GM12891 (cell line): ENCODE results near the gene NFATC1.

ENCODE experiments used
- PAX5 ChIP-seq: IDR thresholded peaks from 2 replicates; pipeline ENCODE4 v1.6.1; 2011; ENCODE audit warnings: low read length, moderate library complexity, mild to moderate bottlenecking; ENCODE audit not compliant: insufficient read depth, severe bottlenecking
- POLR2A ChIP-seq: IDR thresholded peaks from 2 replicates; pipeline ENCODE4 v1.6.1; 2011; ENCODE audit warnings: low read depth, low read length, control low read depth
- POLR2AphosphoS5 ChIP-seq: IDR thresholded peaks from 2 replicates; pipeline ENCODE4 v1.6.1; 2011; ENCODE audit warnings: low read depth, low read length, control low read depth
- POU2F2 ChIP-seq: IDR thresholded peaks from 2 replicates; pipeline ENCODE4 v1.6.1; 2011; ENCODE audit warnings: low read depth, mild to moderate bottlenecking, control low read depth, low read length, moderate library complexity
- SPI1 ChIP-seq: IDR thresholded peaks from 2 replicates; pipeline ENCODE4 v1.6.1; 2011; ENCODE audit warnings: low read depth, low read length, control low read depth
- TAF1 ChIP-seq: IDR thresholded peaks from 2 replicates; pipeline ENCODE4 v1.6.1; 2011; ENCODE audit warnings: low read depth, low read length, control low read depth

- TF ChIP-seq POLR2A (peak; percentile 17; the same call in 1 of the 2 replicates), TAF1 (no peak), POLR2AphosphoS5 (peak; percentile 66), SPI1 (no peak), PAX5 (no peak), POU2F2 (no peak)
Observed at GRCh38 chr18:79456105-79456980, 60.6 kb downstream of the NFATC1 start.
